Stimulated activated naive B cell treated with anti-CD40 and anti-IgM and Interleukin-4, amounts not matched to agents 10 μg/mL and 1 μg/mL and 100 μg/mL, for 72 hours (primary cell): ENCODE results near the gene NCAPG2.
"Not testable (repeated sequence)": the region's sequence is repeated elsewhere in the genome, so short reads cannot be mapped to it uniquely, and the experiment has no call there.

ENCODE experiments used
- ATAC-seq, 2 donors: fragments of 150-1000 bp; cut with Tn5 transposase; replicated peaks; 2 replicates each; pipeline ENCODE4 v1.10.0; 2021; ENCODE audit warnings: moderate library complexity in 1 of 2
- DNase-seq: peaks from one replicate; pipeline ENCODE4 v3.0.0; 2021
- H3K27ac Mint-ChIP-seq: one replicate; pipeline ENCODE4 v1.8.0; 2022; ENCODE audit warnings: mild to moderate bottlenecking, mixed read lengths
- H3K27me3 Mint-ChIP-seq, 2 donors: one replicate each; pipeline ENCODE4 v1.8.0; 2022; ENCODE audit warnings: mixed read lengths in 2 of 2
- H3K36me3 Mint-ChIP-seq, 2 donors: one replicate each; pipeline ENCODE4 v1.8.0; 2022; ENCODE audit warnings: mixed read lengths in 2 of 2, mild to moderate bottlenecking in 1 of 2
- H3K4me1 Mint-ChIP-seq, 2 donors: one replicate each; pipeline ENCODE4 v1.8.0; 2022; ENCODE audit warnings: mixed read lengths in 2 of 2, mild to moderate bottlenecking in 1 of 2
- H3K4me3 Mint-ChIP-seq, 2 donors: one replicate each; pipeline ENCODE4 v1.8.0; 2022; ENCODE audit warnings: mild to moderate bottlenecking in 2 of 2, mixed read lengths in 2 of 2, moderate library complexity in 1 of 2
- H3K9me3 Mint-ChIP-seq, 2 donors: one replicate each; pipeline ENCODE4 v1.8.0; 2022; ENCODE audit warnings: mixed read lengths in 2 of 2, mild to moderate bottlenecking in 1 of 2

Gene NCAPG2

DNA sequence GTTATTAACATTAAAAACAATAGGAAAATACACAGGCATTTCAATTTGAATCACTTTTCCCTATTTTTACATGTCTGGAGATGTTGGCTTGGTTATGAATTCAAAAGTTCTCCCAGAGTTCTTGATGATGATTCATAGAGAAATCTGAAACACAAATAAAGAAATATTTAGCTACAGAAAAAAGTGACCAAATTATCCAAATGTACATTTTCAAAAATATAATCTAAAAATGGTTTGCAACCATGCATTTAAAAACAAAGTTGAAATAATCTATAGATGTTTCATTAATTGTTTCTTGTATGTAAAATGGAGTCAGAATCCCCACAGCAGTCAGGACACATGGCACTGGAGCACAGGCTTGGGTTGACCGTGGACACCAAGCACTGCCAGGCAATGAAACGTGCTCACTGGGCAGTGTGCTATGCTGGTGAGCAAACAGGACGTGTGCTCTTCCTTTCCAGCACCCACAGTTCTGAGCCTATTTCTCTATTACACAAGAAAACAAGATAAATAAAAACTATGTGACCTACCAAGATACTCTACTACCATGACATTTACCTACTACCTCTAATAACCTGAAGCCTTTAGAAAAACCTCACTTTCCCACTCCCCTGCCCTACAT is 72.9 kb downstream of the NCAPG2 start:
- ATAC-seq (no peak), DNase-seq (no peak)
- peaks cover 8 to 9% of the 10 kb centered on the region in 2 donors for H3K4me1 Mint-ChIP-seq
- no peaks in the 10 kb centered on the region for H3K27me3 Mint-ChIP-seq
- H3K27ac Mint-ChIP-seq: peak overlapping the region; percentile 37
- H3K4me3 Mint-ChIP-seq: no peak overlapping the region
- peaks cover 22 to 41% of the 10 kb centered on the region in 2 donors for H3K36me3 Mint-ChIP-seq
- H3K9me3 Mint-ChIP-seq: no peaks in the 10 kb centered on the region

DNA sequence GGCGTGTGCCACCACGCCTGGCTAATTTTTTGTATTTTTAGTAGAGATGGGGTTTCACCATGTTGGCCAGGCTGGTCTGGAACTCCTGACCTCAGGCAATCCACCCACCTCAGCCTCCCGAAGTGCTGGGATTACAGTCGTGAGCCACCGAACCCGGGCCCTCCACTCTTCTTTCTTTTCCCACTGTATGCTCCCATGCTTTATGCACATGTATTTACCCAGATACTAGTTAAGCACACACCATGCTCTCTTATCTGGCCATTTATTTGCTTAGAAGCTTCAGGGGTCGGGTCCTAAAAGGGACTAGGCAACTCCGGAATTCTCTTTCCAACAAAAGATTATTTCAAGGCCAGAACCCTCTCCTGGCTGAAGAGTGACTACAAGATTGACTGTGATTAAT is 78.3 kb downstream of the NCAPG2 start:
- not testable (repeated sequence) for H3K27ac Mint-ChIP-seq, DNase-seq, H3K4me3 Mint-ChIP-seq, H3K9me3 Mint-ChIP-seq, H3K27me3 Mint-ChIP-seq, H3K4me1 Mint-ChIP-seq, ATAC-seq
- peaks cover 21 to 27% of the 10 kb centered on the region in 2 donors for H3K36me3 Mint-ChIP-seq

- no peaks in the 10 kb centered on the region for H3K27me3 Mint-ChIP-seq
- no peak for DNase-seq
- no peaks in the 10 kb centered on the region for H3K4me1 Mint-ChIP-seq
- H3K27ac Mint-ChIP-seq: no peak overlapping the region
- peaks cover 10 to 14% of the 10 kb centered on the region in 2 donors for H3K36me3 Mint-ChIP-seq
- no peak for ATAC-seq
- H3K4me3 Mint-ChIP-seq: no peak overlapping the region
- H3K9me3 Mint-ChIP-seq: peaks cover 0 to 2% of the 10 kb centered on the region in 2 donors
Measured at GRCh38 chr7:158623241-158623640, 81.4 kb downstream of the NCAPG2 start.

GRCh38 chr7:158620839-158621441 is 83.7 kb downstream of the NCAPG2 start:
- Mint-ChIP-seq H3K4me3 (no peak overlapping the region), H3K4me1 (no peaks in the 10 kb centered on the region), H3K9me3 (peaks cover 0 to 2% of the 10 kb centered on the region in 2 donors), H3K27me3 (no peaks in the 10 kb centered on the region), H3K27ac (no peak overlapping the region), H3K36me3 (peaks cover 10% of the 10 kb centered on the region in 2 donors)
- ATAC-seq (no peak), DNase-seq (no peak)

DNA sequence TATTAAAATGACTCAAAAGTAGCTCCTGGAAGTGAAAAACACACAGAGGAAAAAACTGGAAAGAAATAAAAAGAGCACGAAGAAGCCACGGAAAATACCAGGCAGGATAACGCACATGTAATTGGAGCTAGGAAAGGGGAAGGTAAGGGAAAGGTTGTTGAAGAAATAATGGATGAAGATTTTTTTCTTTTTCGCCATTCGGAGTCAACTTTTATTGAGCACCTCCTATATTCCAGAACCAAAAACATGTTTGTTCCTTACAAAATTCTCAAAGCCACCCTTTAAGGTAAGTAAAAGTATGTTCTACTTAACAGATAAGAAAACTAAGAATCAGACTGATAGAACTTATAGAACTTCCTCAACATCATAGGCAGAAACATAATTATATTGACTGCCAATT is 84.2 kb downstream of the NCAPG2 start:
- no peak for ATAC-seq
- Mint-ChIP-seq H3K4me1 (no peaks in the 10 kb centered on the region), H3K27me3 (no peaks in the 10 kb centered on the region), H3K9me3 (peaks cover 0 to 2% of the 10 kb centered on the region in 2 donors), H3K36me3 (peaks cover 10% of the 10 kb centered on the region in 2 donors), H3K4me3 (no peak overlapping the region), H3K27ac (no peak overlapping the region)
- no peak for DNase-seq

GRCh38 chr7:158618745-158619140 is 85.9 kb downstream of the NCAPG2 start:
- Mint-ChIP-seq H3K27me3 (no peaks in the 10 kb centered on the region), H3K4me1 (no peaks in the 10 kb centered on the region), H3K27ac (no peak overlapping the region), H3K36me3 (peaks cover 8 to 10% of the 10 kb centered on the region in 2 donors), H3K4me3 (no peak overlapping the region), H3K9me3 (peaks cover 0 to 2% of the 10 kb centered on the region in 2 donors)
- DNase-seq (no peak), ATAC-seq (no peak)

DNA sequence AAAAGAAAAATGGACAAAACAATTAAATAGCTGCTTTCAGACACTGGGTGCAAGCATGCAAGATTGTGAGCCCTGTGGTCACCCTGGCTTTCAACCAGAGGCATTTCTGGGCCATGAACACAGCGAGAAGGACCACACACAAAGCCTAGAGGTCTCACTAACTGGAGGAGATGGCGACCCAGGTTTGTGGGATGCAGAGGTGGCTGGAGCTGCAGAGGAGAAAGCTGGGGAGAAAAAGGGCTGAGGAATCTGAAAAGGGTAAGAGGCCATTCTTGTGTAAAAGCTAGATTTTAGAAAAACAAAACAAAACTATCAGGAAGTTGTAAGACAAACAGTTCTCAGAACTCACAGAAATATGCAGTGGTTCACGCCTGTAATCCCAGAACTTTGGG is 86.9 kb downstream of the NCAPG2 start:
- ATAC-seq: no peak
- H3K27ac Mint-ChIP-seq: no peak overlapping the region
- no peak for DNase-seq
- H3K27me3 Mint-ChIP-seq: no peaks in the 10 kb centered on the region
- H3K4me3 Mint-ChIP-seq: no peak overlapping the region
- peaks cover 0 to 2% of the 10 kb centered on the region in 2 donors for H3K9me3 Mint-ChIP-seq
- H3K4me1 Mint-ChIP-seq: peaks cover 6 to 10% of the 10 kb centered on the region in 2 donors
- H3K36me3 Mint-ChIP-seq: peaks cover 2 to 10% of the 10 kb centered on the region in 2 donors

- ATAC-seq: no peak
- Mint-ChIP-seq H3K4me1 (peaks cover 8 to 21% of the 10 kb centered on the region in 2 donors), H3K9me3 (peaks cover 0 to 4% of the 10 kb centered on the region in 2 donors), H3K27ac (no peak overlapping the region), H3K27me3 (no peaks in the 10 kb centered on the region), H3K36me3 (peaks cover 2 to 14% of the 10 kb centered on the region in 2 donors), H3K4me3 (no peak overlapping the region)
- no peak for DNase-seq
Measured at GRCh38 chr7:158616050-158616449, 88.6 kb downstream of the NCAPG2 start.

DNA sequence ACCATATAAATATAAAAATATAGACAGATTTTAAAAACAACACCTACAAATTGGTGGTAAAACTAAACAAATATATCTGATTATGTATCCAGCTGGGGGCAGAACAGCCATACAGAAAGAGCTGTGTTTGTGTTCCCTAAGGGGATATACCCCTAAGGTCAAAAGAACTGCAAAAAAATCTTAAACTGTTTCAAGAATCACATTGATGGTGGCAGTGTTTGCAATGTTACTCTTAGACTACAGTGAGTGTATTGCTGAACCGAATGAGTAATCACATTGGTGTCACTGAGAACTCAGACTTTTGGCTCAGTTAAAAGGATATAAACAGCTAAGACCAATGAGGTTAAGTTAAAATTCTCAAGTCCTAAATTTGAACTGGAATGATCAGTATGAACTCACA is 89.9 kb downstream of the NCAPG2 start:
- Mint-ChIP-seq H3K27me3 (no peaks in the 10 kb centered on the region), H3K4me1 (peaks cover 8 to 23% of the 10 kb centered on the region in 2 donors), H3K36me3 (peaks cover 4 to 15% of the 10 kb centered on the region in 2 donors), H3K4me3 (no peak overlapping the region), H3K27ac (no peak overlapping the region), H3K9me3 (peaks cover 0 to 4% of the 10 kb centered on the region in 2 donors)
- no peak for DNase-seq
- ATAC-seq: no peak

- Mint-ChIP-seq H3K36me3 (peaks cover 2 to 17% of the 10 kb centered on the region in 2 donors), H3K4me3 (no peak overlapping the region), H3K27me3 (no peaks in the 10 kb centered on the region), H3K27ac (no peak overlapping the region), H3K4me1 (peaks cover 13 to 30% of the 10 kb centered on the region in 2 donors), H3K9me3 (peaks cover 0 to 1% of the 10 kb centered on the region in 2 donors)
- no peak for DNase-seq
- ATAC-seq: peak; percentile 87 to 95
Measured at GRCh38 chr7:158613481-158613880, 91.1 kb downstream of the NCAPG2 start.

- DNase-seq (no peak), ATAC-seq (no peak)
- Mint-ChIP-seq H3K36me3 (peaks cover 2 to 13% of the 10 kb centered on the region in 2 donors), H3K4me3 (no peak overlapping the region), H3K27ac (no peak overlapping the region), H3K27me3 (no peaks in the 10 kb centered on the region), H3K4me1 (peaks cover 13 to 30% of the 10 kb centered on the region in 2 donors), H3K9me3 (peaks cover 0 to 1% of the 10 kb centered on the region in 2 donors)
Measured at GRCh38 chr7:158612546-158612945, 92.1 kb downstream of the NCAPG2 start.

- H3K4me3 Mint-ChIP-seq: no peak overlapping the region
- peaks cover 0 to 1% of the 10 kb centered on the region in 2 donors for H3K9me3 Mint-ChIP-seq
- H3K4me1 Mint-ChIP-seq: peaks cover 13 to 30% of the 10 kb centered on the region in 2 donors
- H3K36me3 Mint-ChIP-seq: peaks cover 5 to 10% of the 10 kb centered on the region in 2 donors
- no peak overlapping the region for H3K27ac Mint-ChIP-seq
- no peak for ATAC-seq
- no peak for DNase-seq
- H3K27me3 Mint-ChIP-seq: no peaks in the 10 kb centered on the region
Measured at GRCh38 chr7:158611541-158611940, 93.1 kb downstream of the NCAPG2 start.

DNA sequence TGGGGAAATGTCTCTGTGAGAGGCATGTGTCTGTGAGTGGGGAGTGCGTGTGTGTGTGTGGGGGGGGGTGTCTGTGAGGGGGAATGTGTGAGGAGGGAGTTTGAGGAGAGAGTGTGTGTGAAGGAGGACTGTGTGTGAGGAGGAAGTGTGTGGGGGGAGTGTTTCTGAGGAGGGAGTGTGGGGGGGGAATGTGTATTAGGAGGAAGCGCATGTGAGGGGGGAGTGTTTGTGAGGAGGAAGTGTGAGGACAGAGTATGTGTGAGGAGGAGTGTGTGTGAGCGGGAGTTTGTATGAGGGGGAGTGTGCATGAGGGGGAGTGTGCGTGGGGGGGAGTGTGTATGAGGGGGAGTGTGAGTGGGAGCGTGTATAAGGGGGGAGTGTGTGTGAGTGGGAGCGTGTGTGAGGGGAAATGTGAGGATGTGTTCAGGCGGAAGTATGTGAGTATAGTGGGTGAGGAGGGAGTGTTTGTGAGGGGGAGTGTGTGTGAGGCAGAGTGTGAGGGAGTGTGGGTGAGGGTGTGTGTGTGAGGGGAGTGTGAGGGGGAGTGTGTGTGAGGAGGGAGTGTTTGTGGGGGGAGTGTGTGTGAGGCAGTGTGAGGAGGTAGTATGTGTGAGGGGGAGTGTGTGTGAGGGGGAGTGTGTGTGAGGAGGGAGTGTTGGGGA is 95.2 kb downstream of the NCAPG2 start:
- no peaks in the 10 kb centered on the region for H3K27me3 Mint-ChIP-seq
- ATAC-seq (no peak), DNase-seq (no peak)
- peaks cover 5 to 10% of the 10 kb centered on the region in 2 donors for H3K36me3 Mint-ChIP-seq
- H3K4me1 Mint-ChIP-seq: peaks cover 13 to 30% of the 10 kb centered on the region in 2 donors
- H3K9me3 Mint-ChIP-seq: peaks cover 0 to 1% of the 10 kb centered on the region in 2 donors
- H3K27ac Mint-ChIP-seq: no peak overlapping the region
- H3K4me3 Mint-ChIP-seq: no peak overlapping the region

GRCh38 chr7:158607563-158607962 is 97.0 kb downstream of the NCAPG2 start:
- Mint-ChIP-seq H3K4me1 (peaks cover 7 to 18% of the 10 kb centered on the region in 2 donors), H3K27ac (no peak overlapping the region), H3K27me3 (no peaks in the 10 kb centered on the region), H3K9me3 (peaks cover 0 to 1% of the 10 kb centered on the region in 2 donors), H3K4me3 (no peak overlapping the region), H3K36me3 (peaks cover 5 to 10% of the 10 kb centered on the region in 2 donors)
- ATAC-seq (no peak), DNase-seq (no peak)
